ENCODE measurements around the gene MYBPC2.

GRCh38 chr19:50468818-50469217 lies 36.1 kb downstream of the MYBPC2 start:
- TF ChIP-seq POLR2A (IDR thresholded peaks at IDR 0.05; ENCODE audit: low read length), result no peak
- no peak for TF ChIP-seq GATA1 (IDR thresholded peaks at IDR 0.05; ENCODE audit: low read depth, low read length)
